Measurements from ENCODE around the gene PSMF1. TPM values are rescaled to one million over a fixed set of nuclear protein-coding genes. Genes with fewer than 3 reads are reported as not detected.

The PSMF1 gene
- total and polyA plus RNA-seq, 4 donors = 43.6 to 126 (median 83.8) TPM

DNA sequence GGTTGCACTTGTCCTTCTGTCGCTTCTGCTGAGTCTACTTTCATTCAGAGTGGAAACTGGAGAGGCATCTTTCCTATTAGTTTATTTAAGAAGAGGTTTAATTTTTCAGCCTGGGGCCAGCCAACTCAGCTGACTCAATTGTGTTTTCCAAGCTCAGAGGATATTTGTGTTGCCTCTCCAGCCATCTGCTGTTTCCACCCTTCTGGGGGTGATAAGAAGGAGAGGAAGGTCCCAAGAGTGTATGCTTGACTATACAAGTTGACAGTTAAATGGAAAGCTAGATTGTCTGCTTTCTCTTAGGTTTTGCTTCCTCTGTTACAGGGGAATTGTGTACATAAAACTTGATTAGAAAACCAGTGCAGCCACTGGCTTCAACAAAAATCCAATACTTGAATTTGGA, 3.0 kb downstream of the PSMF1 start:
- TF ChIP-seq, protein P1, sequence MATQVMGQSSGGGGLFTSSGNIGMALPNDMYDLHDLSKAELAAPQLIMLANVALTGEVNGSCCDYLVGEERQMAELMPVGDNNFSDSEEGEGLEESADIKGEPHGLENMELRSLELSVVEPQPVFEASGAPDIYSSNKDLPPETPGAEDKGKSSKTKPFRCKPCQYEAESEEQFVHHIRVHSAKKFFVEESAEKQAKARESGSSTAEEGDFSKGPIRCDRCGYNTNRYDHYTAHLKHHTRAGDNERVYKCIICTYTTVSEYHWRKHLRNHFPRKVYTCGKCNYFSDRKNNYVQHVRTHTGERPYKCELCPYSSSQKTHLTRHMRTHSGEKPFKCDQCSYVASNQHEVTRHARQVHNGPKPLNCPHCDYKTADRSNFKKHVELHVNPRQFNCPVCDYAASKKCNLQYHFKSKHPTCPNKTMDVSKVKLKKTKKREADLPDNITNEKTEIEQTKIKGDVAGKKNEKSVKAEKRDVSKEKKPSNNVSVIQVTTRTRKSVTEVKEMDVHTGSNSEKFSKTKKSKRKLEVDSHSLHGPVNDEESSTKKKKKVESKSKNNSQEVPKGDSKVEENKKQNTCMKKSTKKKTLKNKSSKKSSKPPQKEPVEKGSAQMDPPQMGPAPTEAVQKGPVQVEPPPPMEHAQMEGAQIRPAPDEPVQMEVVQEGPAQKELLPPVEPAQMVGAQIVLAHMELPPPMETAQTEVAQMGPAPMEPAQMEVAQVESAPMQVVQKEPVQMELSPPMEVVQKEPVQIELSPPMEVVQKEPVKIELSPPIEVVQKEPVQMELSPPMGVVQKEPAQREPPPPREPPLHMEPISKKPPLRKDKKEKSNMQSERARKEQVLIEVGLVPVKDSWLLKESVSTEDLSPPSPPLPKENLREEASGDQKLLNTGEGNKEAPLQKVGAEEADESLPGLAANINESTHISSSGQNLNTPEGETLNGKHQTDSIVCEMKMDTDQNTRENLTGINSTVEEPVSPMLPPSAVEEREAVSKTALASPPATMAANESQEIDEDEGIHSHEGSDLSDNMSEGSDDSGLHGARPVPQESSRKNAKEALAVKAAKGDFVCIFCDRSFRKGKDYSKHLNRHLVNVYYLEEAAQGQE (IDR thresholded peaks at IDR 0.05) = no peak
- TF ChIP-seq, protein P2, sequence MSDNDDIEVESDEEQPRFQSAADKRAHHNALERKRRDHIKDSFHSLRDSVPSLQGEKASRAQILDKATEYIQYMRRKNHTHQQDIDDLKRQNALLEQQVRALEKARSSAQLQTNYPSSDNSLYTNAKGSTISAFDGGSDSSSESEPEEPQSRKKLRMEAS (IDR thresholded peaks at IDR 0.05) = no peak
- TF ChIP-seq FOXA1 (IDR thresholded peaks at IDR 0.05) = no peak
- no peak overlapping the region for H3K4me3 ChIP-seq (ENCODE audit: low read depth in 1 of 3, low read length in 3 of 3)
- no peaks in the 10 kb centered on the region for H3K9me3 ChIP-seq (ENCODE audit: control insufficient read depth in 4 of 4, low read length in 3 of 4)
- DNase-seq (ENCODE audit: low spot score) = no peak
- H3K4me1 ChIP-seq (ENCODE audit: control insufficient read depth in 4 of 4, insufficient read depth in 4 of 4, low read length in 3 of 4) = peaks cover 19 to 66% (median 44%) of the 10 kb centered on the region in 4 donors
- no peaks in the 10 kb centered on the region for H3K27me3 ChIP-seq (ENCODE audit: control insufficient read depth in 4 of 4, insufficient read depth in 4 of 4, low read length in 3 of 4)
- H3K9ac ChIP-seq (ENCODE audit: low read depth in 1 of 2, low read length in 2 of 2) = no peak overlapping the region
- H3K27ac ChIP-seq (ENCODE audit: low read depth in 1 of 2, low read length in 2 of 2) = peak overlapping the region; percentile 84 to 92
- WGBS = 100% methylated on average over 1 of the region's 1 CpG
- H3K36me3 ChIP-seq (ENCODE audit: control insufficient read depth in 4 of 4, insufficient read depth in 3 of 4, low read depth in 1 of 4, low read length in 3 of 4) = peaks cover 4 to 13% (median 10%) of the 10 kb centered on the region in 4 donors

DNA sequence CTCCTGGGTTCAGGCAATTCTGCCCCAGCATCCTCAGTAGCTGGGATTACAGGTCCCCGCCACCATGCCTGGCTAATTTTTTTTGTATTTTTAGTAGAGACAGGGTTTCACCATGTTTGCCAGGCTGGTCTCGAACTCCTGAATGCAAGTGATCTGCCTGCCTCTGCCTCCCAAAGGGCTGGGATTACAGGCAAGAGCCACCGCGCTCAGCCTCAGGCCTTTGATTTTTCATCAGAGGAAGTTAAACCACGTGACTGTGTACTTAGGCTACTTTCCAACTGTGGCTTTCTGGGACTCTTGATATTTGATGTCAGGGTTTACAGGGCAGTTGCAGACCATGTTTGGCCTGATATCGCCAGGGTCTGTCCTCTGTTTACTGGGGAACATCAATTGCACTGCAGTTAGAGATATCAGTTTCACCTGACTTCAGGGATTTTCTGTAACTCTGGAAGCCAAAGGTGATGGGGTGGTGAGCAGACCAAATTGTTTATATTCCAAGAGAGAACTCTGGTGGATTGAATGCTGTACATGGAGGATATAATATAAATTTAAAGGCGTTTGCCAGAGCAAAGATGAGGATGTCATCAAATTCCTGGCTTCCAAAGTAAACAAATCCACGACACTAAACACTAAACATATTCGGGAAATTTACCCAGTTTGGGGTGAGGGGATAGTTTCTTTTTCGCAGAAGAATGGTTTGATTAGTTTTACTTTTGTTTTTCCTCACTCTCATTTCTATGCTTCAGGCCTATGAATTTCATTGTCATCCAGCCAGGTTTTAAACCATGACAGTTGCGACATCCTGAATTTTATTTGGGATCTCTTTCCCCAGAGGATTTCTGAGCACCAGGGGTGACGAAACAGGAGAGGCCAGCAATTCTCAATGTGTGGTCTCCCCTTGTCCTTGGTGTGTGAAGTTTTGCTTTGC, 4.2 kb downstream of the PSMF1 start:
- H3K27me3 ChIP-seq (ENCODE audit: control insufficient read depth in 4 of 4, insufficient read depth in 4 of 4, low read length in 3 of 4) = no peaks in the 10 kb centered on the region
- no peaks in the 10 kb centered on the region for H3K9me3 ChIP-seq (ENCODE audit: control insufficient read depth in 4 of 4, low read length in 3 of 4)
- H3K9ac ChIP-seq (ENCODE audit: low read depth in 1 of 2, low read length in 2 of 2) = peak overlapping the region; percentile 42 to 96
- H3K4me1 ChIP-seq (ENCODE audit: control insufficient read depth in 4 of 4, insufficient read depth in 4 of 4, low read length in 3 of 4) = peaks cover 19 to 66% (median 44%) of the 10 kb centered on the region in 4 donors
- peak; percentile 66 for DNase-seq (ENCODE audit: low spot score)
- H3K27ac ChIP-seq (ENCODE audit: low read depth in 1 of 2, low read length in 2 of 2) = peak overlapping the region; percentile 84 to 92
- H3K36me3 ChIP-seq (ENCODE audit: control insufficient read depth in 4 of 4, insufficient read depth in 3 of 4, low read depth in 1 of 4, low read length in 3 of 4) = peaks cover 9 to 22% (median 20%) of the 10 kb centered on the region in 4 donors
- 14% methylated on average over 12 of the region's 12 CpGs for WGBS
- TF ChIP-seq HNF4G (IDR thresholded peaks at IDR 0.05) = peak; percentile 37
- peak in 1 of 2 donors; percentile 32 for TF ChIP-seq RAD21 (IDR thresholded peaks at IDR 0.05)
- peak; percentile 77 to 90 for TF ChIP-seq HNF4A (conservative IDR thresholded peaks at IDR 0.05)
- TF ChIP-seq, protein P3, sequence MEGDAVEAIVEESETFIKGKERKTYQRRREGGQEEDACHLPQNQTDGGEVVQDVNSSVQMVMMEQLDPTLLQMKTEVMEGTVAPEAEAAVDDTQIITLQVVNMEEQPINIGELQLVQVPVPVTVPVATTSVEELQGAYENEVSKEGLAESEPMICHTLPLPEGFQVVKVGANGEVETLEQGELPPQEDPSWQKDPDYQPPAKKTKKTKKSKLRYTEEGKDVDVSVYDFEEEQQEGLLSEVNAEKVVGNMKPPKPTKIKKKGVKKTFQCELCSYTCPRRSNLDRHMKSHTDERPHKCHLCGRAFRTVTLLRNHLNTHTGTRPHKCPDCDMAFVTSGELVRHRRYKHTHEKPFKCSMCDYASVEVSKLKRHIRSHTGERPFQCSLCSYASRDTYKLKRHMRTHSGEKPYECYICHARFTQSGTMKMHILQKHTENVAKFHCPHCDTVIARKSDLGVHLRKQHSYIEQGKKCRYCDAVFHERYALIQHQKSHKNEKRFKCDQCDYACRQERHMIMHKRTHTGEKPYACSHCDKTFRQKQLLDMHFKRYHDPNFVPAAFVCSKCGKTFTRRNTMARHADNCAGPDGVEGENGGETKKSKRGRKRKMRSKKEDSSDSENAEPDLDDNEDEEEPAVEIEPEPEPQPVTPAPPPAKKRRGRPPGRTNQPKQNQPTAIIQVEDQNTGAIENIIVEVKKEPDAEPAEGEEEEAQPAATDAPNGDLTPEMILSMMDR (IDR thresholded peaks at IDR 0.05; ENCODE audit: low read depth, low read length, missing input control) = no peak
- TF ChIP-seq FOXA1 (IDR thresholded peaks at IDR 0.05) = peak; percentile 78
- TF ChIP-seq EGR1 (IDR thresholded peaks at IDR 0.05; ENCODE audit: low read depth in 2 of 2) = peak in 1 of 2 donors; percentile 20
- TF ChIP-seq, protein P1 (IDR thresholded peaks at IDR 0.05) = peak; percentile 80
- peak; percentile 88 for TF ChIP-seq SP1 (IDR thresholded peaks at IDR 0.05)
- TF ChIP-seq, protein P4, sequence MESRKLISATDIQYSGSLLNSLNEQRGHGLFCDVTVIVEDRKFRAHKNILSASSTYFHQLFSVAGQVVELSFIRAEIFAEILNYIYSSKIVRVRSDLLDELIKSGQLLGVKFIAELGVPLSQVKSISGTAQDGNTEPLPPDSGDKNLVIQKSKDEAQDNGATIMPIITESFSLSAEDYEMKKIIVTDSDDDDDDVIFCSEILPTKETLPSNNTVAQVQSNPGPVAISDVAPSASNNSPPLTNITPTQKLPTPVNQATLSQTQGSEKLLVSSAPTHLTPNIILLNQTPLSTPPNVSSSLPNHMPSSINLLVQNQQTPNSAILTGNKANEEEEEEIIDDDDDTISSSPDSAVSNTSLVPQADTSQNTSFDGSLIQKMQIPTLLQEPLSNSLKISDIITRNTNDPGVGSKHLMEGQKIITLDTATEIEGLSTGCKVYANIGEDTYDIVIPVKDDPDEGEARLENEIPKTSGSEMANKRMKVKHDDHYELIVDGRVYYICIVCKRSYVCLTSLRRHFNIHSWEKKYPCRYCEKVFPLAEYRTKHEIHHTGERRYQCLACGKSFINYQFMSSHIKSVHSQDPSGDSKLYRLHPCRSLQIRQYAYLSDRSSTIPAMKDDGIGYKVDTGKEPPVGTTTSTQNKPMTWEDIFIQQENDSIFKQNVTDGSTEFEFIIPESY (IDR thresholded peaks at IDR 0.05) = peak; percentile 73
- peak; percentile 46 for TF ChIP-seq TAF1 (conservative IDR thresholded peaks at IDR 0.05)
- TF ChIP-seq, protein P2 (IDR thresholded peaks at IDR 0.05) = peak; percentile 68
- TF ChIP-seq NR2F2 (IDR thresholded peaks at IDR 0.05) = peak; percentile 2
- TF ChIP-seq, protein P5, sequence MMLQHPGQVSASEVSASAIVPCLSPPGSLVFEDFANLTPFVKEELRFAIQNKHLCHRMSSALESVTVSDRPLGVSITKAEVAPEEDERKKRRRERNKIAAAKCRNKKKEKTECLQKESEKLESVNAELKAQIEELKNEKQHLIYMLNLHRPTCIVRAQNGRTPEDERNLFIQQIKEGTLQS (IDR thresholded peaks at IDR 0.05) = peak; percentile 88
- TF ChIP-seq JUND (IDR thresholded peaks at IDR 0.05) = peak in 1 of 2 donors; percentile 64
- peak; percentile 88 for TF ChIP-seq YY1 (IDR thresholded peaks at IDR 0.05)
- TF ChIP-seq GABPA (IDR thresholded peaks at IDR 0.05 in 1 of 2, conservative IDR thresholded peaks at IDR 0.05 in 1 of 2) = peak in 1 of 2 donors; percentile 62
- TF ChIP-seq FOXA2 (IDR thresholded peaks at IDR 0.05) = peak; percentile 77
- TF ChIP-seq RXRA (IDR thresholded peaks at IDR 0.05) = peak; percentile 41 to 84
- peak overlapping the region in 2 of 3 donors; percentile 20 to 24 for H3K4me3 ChIP-seq (ENCODE audit: low read depth in 1 of 3, low read length in 3 of 3)
